IMR-90 (cell line): ENCODE data around the gene LPIN1. TPM values are rescaled to one million over a fixed set of nuclear protein-coding genes. Genes with fewer than 3 reads are reported as not detected.

Source experiments
- ATAC-seq: fragments of 200-7000 bp; cut with Tn5 transposase; 2 replicates; pipeline ENCODE4 v1.9.1; 2020; ENCODE audit warnings: low read depth, mild to moderate bottlenecking, moderate library complexity
- BruUV-seq: library from RNA; stranded (reverse); fragments of 400-500 nt; replicated peaks from 2 replicates; lab custom pipeline; 2021; lab: Mats Ljungman, UMichigan
- CTCF ChIA-PET: fragments of 300-600 bp; formaldehyde crosslinking; extraction: SDS; loops from one replicate; lab custom pipeline; 2021; ENCODE audit warnings: antibody characterized with exemption; lab: Yijun Ruan, JAX
- POLR2A ChIA-PET: fragments of 300-600 bp; sonication (Branson Sonifier 250); formaldehyde crosslinking; loops from one replicate; lab custom pipeline; 2022; ENCODE audit warnings: antibody characterized with exemption; ENCODE audit not compliant: unreplicated experiment; lab: Charles Lee
- DNase-seq: peaks from one replicate; pipeline ENCODE4 v3.0.0; 2013
- H2AFZ ChIP-seq: replicated peaks from 2 replicates; pipeline ENCODE3; 2013; ENCODE audit warnings: low read length, mild to moderate bottlenecking; ENCODE audit not compliant: poor library complexity
- H2AK5ac ChIP-seq: 2 replicates; pipeline ENCODE4 v1.6.1; 2013; ENCODE audit warnings: low read depth, low read length, inconsistent platforms
- H2AK9ac ChIP-seq: replicated peaks from 2 replicates; pipeline ENCODE3; 2013; ENCODE audit warnings: mild to moderate bottlenecking, low read depth, low read length, moderate library complexity; ENCODE audit not compliant: poor library complexity
- H2BK120ac ChIP-seq: 2 replicates; pipeline ENCODE4 v1.6.1; 2013; ENCODE audit warnings: low read depth, low read length, inconsistent platforms
- H2BK15ac ChIP-seq: 3 replicates; pipeline ENCODE4 v1.6.1; 2013; ENCODE audit warnings: low read depth, low read length, inconsistent platforms
- H2BK20ac ChIP-seq: 2 replicates; pipeline ENCODE4 v1.6.1; 2013; ENCODE audit warnings: low read depth, mild to moderate bottlenecking, inconsistent platforms, low read length, moderate library complexity
- H2BK5ac ChIP-seq: 2 replicates; pipeline ENCODE4 v1.6.1; 2013; ENCODE audit warnings: mild to moderate bottlenecking, low read depth, low read length, inconsistent platforms; ENCODE audit not compliant: poor library complexity, severe bottlenecking
- H3K14ac ChIP-seq: replicated peaks from 2 replicates; pipeline ENCODE4 v1.6.1; 2013; ENCODE audit warnings: low read depth, low read length, inconsistent platforms
- H3K18ac ChIP-seq: 2 replicates; pipeline ENCODE4 v1.6.1; 2013; ENCODE audit warnings: low read depth, low read length, control low read depth
- H3K23ac ChIP-seq: 2 replicates; pipeline ENCODE4 v1.6.1; 2013; ENCODE audit warnings: low read depth, low read length, inconsistent platforms
- H3K27ac ChIP-seq: 2 replicates; pipeline ENCODE4 v1.5.1; 2013; ENCODE audit warnings: mild to moderate bottlenecking, control low read depth, low read length; ENCODE audit not compliant: insufficient read depth
- H3K27me3 ChIP-seq: 2 replicates; pipeline ENCODE4 v1.6.1; 2013; ENCODE audit warnings: low read length; ENCODE audit not compliant: control insufficient read depth, insufficient read depth
- H3K36me3 ChIP-seq: 2 replicates; pipeline ENCODE4 v1.6.1; 2013; ENCODE audit warnings: low read length, mixed read lengths; ENCODE audit not compliant: control insufficient read depth, insufficient read depth
- H3K4ac ChIP-seq: 2 replicates; pipeline ENCODE4 v1.6.1; 2013; ENCODE audit warnings: low read depth, low read length, inconsistent platforms
- H3K4me1 ChIP-seq: 2 replicates; pipeline ENCODE4 v1.6.1; 2013; ENCODE audit warnings: low read length, mixed read lengths; ENCODE audit not compliant: control insufficient read depth, insufficient read depth
- H3K4me2 ChIP-seq: 2 replicates; pipeline ENCODE4 v1.6.1; 2013; ENCODE audit warnings: low read depth, mild to moderate bottlenecking, control low read depth, low read length, moderate library complexity
- H3K4me3 ChIP-seq: 2 replicates; pipeline ENCODE4 v1.5.1; 2013; ENCODE audit warnings: low read depth, mild to moderate bottlenecking, control low read depth, low read length, moderate library complexity; ENCODE audit not compliant: insufficient read depth
- H3K56ac ChIP-seq: 2 replicates; pipeline ENCODE4 v1.6.1; 2013; ENCODE audit warnings: low read length, inconsistent platforms; ENCODE audit not compliant: insufficient read depth; ENCODE audit errors: extremely low read depth
- H3K79me1 ChIP-seq, 2 experiments: 2 replicates each; pipeline ENCODE4 v1.6.1; 2013; ENCODE audit warnings: low read length in 2 of 2, inconsistent platforms in 1 of 2, low read depth in 1 of 2
- H3K9ac ChIP-seq: 2 replicates; pipeline ENCODE4 v1.6.1; 2013; ENCODE audit warnings: low read depth, low read length, control low read depth
- H3K9me1 ChIP-seq: 2 replicates; pipeline ENCODE4 v1.6.1; 2013; ENCODE audit warnings: low read length, inconsistent platforms; ENCODE audit not compliant: insufficient read depth
- H3K9me3 ChIP-seq: 2 replicates; pipeline ENCODE4 v1.6.1; 2013; ENCODE audit warnings: low read length; ENCODE audit not compliant: control insufficient read depth, insufficient read depth
- H4K20me1 ChIP-seq: 2 replicates; pipeline ENCODE4 v1.6.1; 2013; ENCODE audit warnings: low read length, inconsistent platforms; ENCODE audit not compliant: insufficient read depth
- H4K5ac ChIP-seq: 2 replicates; pipeline ENCODE4 v1.6.1; 2013; ENCODE audit warnings: mild to moderate bottlenecking, low read depth, low read length, control low read depth
- H4K8ac ChIP-seq, 2 experiments: 2 replicates each; pipeline ENCODE4 v1.6.1; 2013; ENCODE audit warnings: low read depth in 2 of 2, low read length in 2 of 2, control low read depth in 1 of 2, inconsistent platforms in 1 of 2
- H4K91ac ChIP-seq: 2 replicates; pipeline ENCODE4 v1.6.1; 2013; ENCODE audit warnings: low read depth, low read length, inconsistent platforms; ENCODE audit not compliant: insufficient read depth
- CEBPB ChIP-seq: IDR thresholded peaks from 2 replicates; pipeline ENCODE4 v1.6.1; 2012; ENCODE audit warnings: low read depth, low read length, improper control_type of control experiment
- FOS ChIP-seq: fragments of 150-350 bp; IDR thresholded peaks from 2 replicates; pipeline ENCODE4 v1.6.1; 2016; ENCODE audit warnings: low read depth, low read length
- MAZ ChIP-seq: IDR thresholded peaks from 2 replicates; pipeline ENCODE4 v1.6.1; 2012; ENCODE audit warnings: low read depth, mild to moderate bottlenecking, low read length, improper control_type of control experiment, moderate library complexity, borderline replicate concordance
- MXI1 ChIP-seq: IDR thresholded peaks from 2 replicates; pipeline ENCODE4 v1.6.1; 2012; ENCODE audit warnings: low read depth, mild to moderate bottlenecking, low read length, moderate library complexity, borderline replicate concordance
- POLR2A ChIP-seq: IDR thresholded peaks from 2 replicates; pipeline ENCODE4 v1.6.1; 2012; ENCODE audit warnings: mild to moderate bottlenecking, low read depth, low read length
- RAD21 ChIP-seq: IDR thresholded peaks from 2 replicates; pipeline ENCODE4 v1.6.1; 2012; ENCODE audit warnings: low read length, improper control_type of control experiment
- RCOR1 ChIP-seq: IDR thresholded peaks from 2 replicates; pipeline ENCODE4 v1.6.1; 2012; ENCODE audit warnings: mild to moderate bottlenecking, low read length, improper control_type of control experiment; ENCODE audit not compliant: insufficient replicate concordance
- SMC3 ChIP-seq: fragments of 150-350 bp; IDR thresholded peaks from 2 replicates; pipeline ENCODE4 v1.6.1; 2016; ENCODE audit warnings: low read depth, mild to moderate bottlenecking, antibody characterized with exemption, low read length, moderate library complexity
- WGBS, 2 experiments: methylation state at CpG; one replicate each; pipeline versions ENCODE4 v1.1.5 to v1.1.7; 2013; ENCODE audit warnings: missing lambda C conversion rate in 2 of 2; ENCODE audit not compliant: insufficient read length in 1 of 2; ENCODE audit errors: extremely low coverage in 2 of 2; 5-methylcytosine and 5-hydroxymethylcytosine counted together
- dilution Hi-C: fragments of 300-500 bp; cut with HindIII; formaldehyde crosslinking; loops from one replicate; pipeline ENCODE4 v1.14.3; 2018; ENCODE audit warnings: low sequenced_read_pairs; ENCODE audit not compliant: unreplicated experiment
- in situ Hi-C: fragments of 300-500 bp; cut with MboI; formaldehyde crosslinking; loops from 3 replicates; pipeline ENCODE4 v1.14.3; 2019; ENCODE audit warnings: low sequenced_read_pairs, inconsistent platforms, mixed read lengths
- intact Hi-C: fragments of 100-400 bp; cut with micrococcal nuclease; formaldehyde crosslinking; loops from 2 replicates; pipeline ENCODE4 v1.10.0; 2022
- polyA plus RNA-seq, 3 experiments: library from polyadenylated mRNA; depleted of rRNA; stranded (reverse); fragments of >200 nt; gene quantifications; 2 replicates each; pipeline ENCODE4 v1.2.3, GENCODE V29; 2012; ENCODE audit warnings: low replicate concordance in 1 of 3
- total RNA-seq: library from RNA; depleted of rRNA; stranded (reverse); fragments of >200 nt; gene quantifications from 2 replicates; pipeline ENCODE4 v1.2.3, GENCODE V29; 2012
- TF ChIP-seq, protein P1 (sequence below): conservative IDR thresholded peaks from 2 replicates; pipeline ENCODE4 v1.5.1; 2012; ENCODE audit warnings: mild to moderate bottlenecking, low read depth, low read length, improper control_type of control experiment
- TF ChIP-seq, protein P2 (sequence below): fragments of 150-350 bp; IDR thresholded peaks from 2 replicates; pipeline ENCODE4 v1.6.1; 2017; ENCODE audit warnings: mild to moderate bottlenecking, antibody characterized with exemption, low read length, low read depth
- TF ChIP-seq, protein P3 (sequence below): fragments of 150-350 bp; IDR thresholded peaks from 2 replicates; pipeline ENCODE4 v1.6.1; 2016; ENCODE audit warnings: low read depth, mild to moderate bottlenecking, low read length, moderate library complexity, borderline replicate concordance

Gene LPIN1
- total and polyA plus RNA-seq, 2 of the 4 experiments (the other 2 are of a cell fraction): 21.3 to 25.1 TPM

DNA sequence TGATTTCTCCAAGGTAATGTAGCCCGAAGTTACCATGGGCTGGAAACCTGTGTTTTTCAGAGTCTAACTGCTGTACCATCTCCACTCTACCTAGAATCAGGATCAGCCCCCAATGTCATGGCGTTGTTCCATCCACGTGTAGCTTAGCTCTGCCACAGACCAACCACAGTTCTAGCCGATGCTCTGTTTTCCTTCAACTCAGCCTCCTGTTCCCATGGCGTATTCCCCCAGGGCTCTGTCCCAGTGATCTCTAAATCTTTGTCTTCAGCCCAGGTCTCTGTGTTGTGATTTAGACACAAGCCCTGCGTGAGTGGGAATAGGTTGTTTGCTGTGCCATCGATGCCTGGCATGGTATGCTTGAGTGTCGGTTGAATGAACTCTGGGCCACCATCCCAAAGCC, 53.4 kb downstream of the LPIN1 start:
- H3K4me2 ChIP-seq: no peak overlapping the region
- no peak overlapping the region for H2BK5ac ChIP-seq
- no peak overlapping the region for H2AFZ ChIP-seq
- no TSS peak for BruUV-seq
- ChIA-PET POLR2A (no interaction called here), CTCF (no interaction called here)
- H2AK9ac ChIP-seq: peak overlapping the region; percentile 56
- H3K9me3 ChIP-seq: no peaks in the 10 kb centered on the region
- H4K5ac ChIP-seq: no peak overlapping the region
- H3K14ac ChIP-seq: no peak overlapping the region
- dilution Hi-C loops (no loop called here), intact Hi-C loops (no loop called here), in situ Hi-C loops (no loop called here)
- H3K36me3 ChIP-seq: peaks cover 49% of the 10 kb centered on the region
- H3K4me3 ChIP-seq: no peak overlapping the region
- no peak overlapping the region for H4K91ac ChIP-seq
- H4K20me1 ChIP-seq: no peaks in the 10 kb centered on the region
- no peak overlapping the region for H3K9ac ChIP-seq
- DNase-seq: no peak
- H2AK5ac ChIP-seq: no peak overlapping the region
- ATAC-seq: no peak
- H2BK120ac ChIP-seq: no peak overlapping the region
- no peaks in the 10 kb centered on the region; the same call in 1 of the 2 replicates for H3K4me1 ChIP-seq
- H3K23ac ChIP-seq: no peak overlapping the region
- no CpG with 5 or more reads among the region's 8 CpGs for WGBS, 2 experiments
- no peaks in the 10 kb centered on the region for H3K27me3 ChIP-seq
- H3K27ac ChIP-seq: no peak overlapping the region
- TF ChIP-seq, protein P1, sequence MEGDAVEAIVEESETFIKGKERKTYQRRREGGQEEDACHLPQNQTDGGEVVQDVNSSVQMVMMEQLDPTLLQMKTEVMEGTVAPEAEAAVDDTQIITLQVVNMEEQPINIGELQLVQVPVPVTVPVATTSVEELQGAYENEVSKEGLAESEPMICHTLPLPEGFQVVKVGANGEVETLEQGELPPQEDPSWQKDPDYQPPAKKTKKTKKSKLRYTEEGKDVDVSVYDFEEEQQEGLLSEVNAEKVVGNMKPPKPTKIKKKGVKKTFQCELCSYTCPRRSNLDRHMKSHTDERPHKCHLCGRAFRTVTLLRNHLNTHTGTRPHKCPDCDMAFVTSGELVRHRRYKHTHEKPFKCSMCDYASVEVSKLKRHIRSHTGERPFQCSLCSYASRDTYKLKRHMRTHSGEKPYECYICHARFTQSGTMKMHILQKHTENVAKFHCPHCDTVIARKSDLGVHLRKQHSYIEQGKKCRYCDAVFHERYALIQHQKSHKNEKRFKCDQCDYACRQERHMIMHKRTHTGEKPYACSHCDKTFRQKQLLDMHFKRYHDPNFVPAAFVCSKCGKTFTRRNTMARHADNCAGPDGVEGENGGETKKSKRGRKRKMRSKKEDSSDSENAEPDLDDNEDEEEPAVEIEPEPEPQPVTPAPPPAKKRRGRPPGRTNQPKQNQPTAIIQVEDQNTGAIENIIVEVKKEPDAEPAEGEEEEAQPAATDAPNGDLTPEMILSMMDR: no peak
- no peak for TF ChIP-seq RAD21
- no peak for TF ChIP-seq POLR2A
- TF ChIP-seq, protein P2, sequence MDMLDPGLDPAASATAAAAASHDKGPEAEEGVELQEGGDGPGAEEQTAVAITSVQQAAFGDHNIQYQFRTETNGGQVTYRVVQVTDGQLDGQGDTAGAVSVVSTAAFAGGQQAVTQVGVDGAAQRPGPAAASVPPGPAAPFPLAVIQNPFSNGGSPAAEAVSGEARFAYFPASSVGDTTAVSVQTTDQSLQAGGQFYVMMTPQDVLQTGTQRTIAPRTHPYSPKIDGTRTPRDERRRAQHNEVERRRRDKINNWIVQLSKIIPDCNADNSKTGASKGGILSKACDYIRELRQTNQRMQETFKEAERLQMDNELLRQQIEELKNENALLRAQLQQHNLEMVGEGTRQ: no peak
- no peak for TF ChIP-seq MAZ
- no peak for TF ChIP-seq FOS
- no peak for TF ChIP-seq RCOR1
- TF ChIP-seq SMC3: no peak
- TF ChIP-seq CEBPB: no peak
- TF ChIP-seq MXI1: no peak
- TF ChIP-seq, protein P3, sequence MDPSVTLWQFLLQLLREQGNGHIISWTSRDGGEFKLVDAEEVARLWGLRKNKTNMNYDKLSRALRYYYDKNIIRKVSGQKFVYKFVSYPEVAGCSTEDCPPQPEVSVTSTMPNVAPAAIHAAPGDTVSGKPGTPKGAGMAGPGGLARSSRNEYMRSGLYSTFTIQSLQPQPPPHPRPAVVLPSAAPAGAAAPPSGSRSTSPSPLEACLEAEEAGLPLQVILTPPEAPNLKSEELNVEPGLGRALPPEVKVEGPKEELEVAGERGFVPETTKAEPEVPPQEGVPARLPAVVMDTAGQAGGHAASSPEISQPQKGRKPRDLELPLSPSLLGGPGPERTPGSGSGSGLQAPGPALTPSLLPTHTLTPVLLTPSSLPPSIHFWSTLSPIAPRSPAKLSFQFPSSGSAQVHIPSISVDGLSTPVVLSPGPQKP: no peak
- H3K4ac ChIP-seq: no peak overlapping the region
- H2BK20ac ChIP-seq: no peak overlapping the region
- no peak overlapping the region for H3K56ac ChIP-seq
- no peak overlapping the region for H3K18ac ChIP-seq
- H3K9me1 ChIP-seq: peaks cover 4% of the 10 kb centered on the region
- no peak overlapping the region for H2BK15ac ChIP-seq
- no peak overlapping the region for H4K8ac ChIP-seq
- no peaks in the 10 kb centered on the region for H3K79me1 ChIP-seq
